Right lobe of liver (tissue), 4 donors: ENCODE measurements around the gene UGT1A4.

Experiments
- CTCF ChIP-seq, 4 donors: fragments of 200-600 bp in 3 of 4; fragments of 450-650 bp in 1 of 4; IDR thresholded peaks; one replicate each; pipeline versions ENCODE4 v1.5.1 to v1.8.0; 2016 to 2022; ENCODE audit warnings: antibody characterized with exemption in 4 of 4, mild to moderate bottlenecking in 2 of 4
- POLR2A ChIP-seq: fragments of 450-650 bp; IDR thresholded peaks from one replicate; pipeline ENCODE4 v1.6.1; 2017; ENCODE audit warnings: antibody characterized with exemption, mild to moderate bottlenecking
- donor health status: DM: no; HTN: no; CAD: no.
- donor health status: DM: no; HTN: no; CAD: no.
- donor health status: DM: no; HTN: yes; CAD: no.

GRCh38 chr2:233711312-233712008 lies 7.1 kb upstream of the UGT1A4 start:
- peak; percentile 86 to 94 (median 92) for TF ChIP-seq CTCF (IDR thresholded peaks at IDR 0.05)
- no peak for TF ChIP-seq POLR2A
